Posterior cingulate gyrus (tissue), 11 donors: ENCODE measurements around the gene KRTAP5-4.
"Not testable (repeated sequence)": the region's sequence is repeated elsewhere in the genome, so short reads cannot be mapped to it uniquely, and the experiment has no call there.

Experiments used
- DNase-seq, 10 donors: peaks; one replicate each; pipeline versions ENCODE4 v3.0.0 to v3.0.0-alpha.2; 2020 to 2021; ENCODE audit warnings: mixed read lengths in 3 of 10
- intact Hi-C: fragments of 100-400 bp; cut with DNase I; formaldehyde crosslinking; loops from one replicate; pipeline ENCODE4 v1.15.1; 2023

Gene KRTAP5-4

GRCh38 chr11:1607901-1608300 lies 14.0 kb downstream of the KRTAP5-4 start:
- intact Hi-C loops, DNase-seq: not testable (repeated sequence)

GRCh38 chr11:1607156-1607845 lies 14.6 kb downstream of the KRTAP5-4 start:
- DNase-seq, intact Hi-C loops: not testable (repeated sequence)

GRCh38 chr11:1605923-1606322 lies 16.0 kb downstream of the KRTAP5-4 start:
- intact Hi-C loops, DNase-seq: not testable (repeated sequence)

GRCh38 chr11:1604711-1605110 lies 17.2 kb downstream of the KRTAP5-4 start:
- DNase-seq, result no peak
- intact Hi-C loops, result no loop called here

GRCh38 chr11:1604181-1604580 lies 17.8 kb downstream of the KRTAP5-4 start:
- no peak for DNase-seq
- intact Hi-C loops, result no loop called here

GRCh38 chr11:1603629-1604028 lies 18.3 kb downstream of the KRTAP5-4 start:
- intact Hi-C loops, result no loop called here
- DNase-seq, result no peak

- DNase-seq, intact Hi-C loops: not testable (repeated sequence)
Observed at GRCh38 chr11:1601663-1602062, 20.3 kb downstream of the KRTAP5-4 start.

- no peak for DNase-seq
- intact Hi-C loops, result no loop called here
Observed at GRCh38 chr11:1600626-1601025, 21.3 kb downstream of the KRTAP5-4 start.

- DNase-seq, result no peak
- intact Hi-C loops, result no loop called here
Observed at GRCh38 chr11:1598816-1599215, 23.1 kb downstream of the KRTAP5-4 start.

- DNase-seq, intact Hi-C loops: not testable (repeated sequence)
Observed at GRCh38 chr11:1598406-1598805, 23.5 kb downstream of the KRTAP5-4 start.

GRCh38 chr11:1597994-1598380 lies 24.0 kb downstream of the KRTAP5-4 start, which contains the start of gene KRTAP5-2:
KRTAP5-2 (minus strand) TSS chr11:1598294; CDS start chr11:1598250, 44 bp downstream.
- DNase-seq, result peak in 2 of 10 donors; percentile 46 to 59
- intact Hi-C loops, result no loop called here

- intact Hi-C loops, result no loop called here
- DNase-seq, result peak in 2 of 10 donors; percentile 53 to 65
Observed at GRCh38 chr11:1597331-1597993, 24.5 kb downstream of the KRTAP5-4 start.

- intact Hi-C loops, result not testable (repeated sequence)
- DNase-seq, result peak in 2 of 10 donors; percentile 75 to 79
Observed at GRCh38 chr11:1596576-1597121, 25.3 kb downstream of the KRTAP5-4 start.

- intact Hi-C loops, result not testable (repeated sequence)
- DNase-seq, result peak in 2 of 10 donors; percentile 38 to 49
Observed at GRCh38 chr11:1595994-1596575, 25.9 kb downstream of the KRTAP5-4 start.

- intact Hi-C loops, result no loop called here
- no peak for DNase-seq
Observed at GRCh38 chr11:1592628-1593027, 29.3 kb downstream of the KRTAP5-4 start.

GRCh38 chr11:1589996-1590395 lies 31.9 kb downstream of the KRTAP5-4 start:
- intact Hi-C loops, result no loop called here
- peak in 1 of 10 donors; percentile 74 for DNase-seq

GRCh38 chr11:1589191-1589963 lies 32.6 kb downstream of the KRTAP5-4 start:
- intact Hi-C loops, result not testable (repeated sequence)
- DNase-seq, result peak in 1 of 10 donors; percentile 53

- intact Hi-C loops, result no loop called here
- peak in 1 of 10 donors; percentile 54 for DNase-seq
Observed at GRCh38 chr11:1586699-1587098, 35.2 kb downstream of the KRTAP5-4 start.

GRCh38 chr11:1584661-1585370 lies 37.1 kb downstream of the KRTAP5-4 start, which contains the start of gene KRTAP5-1:
KRTAP5-1 (minus strand) TSS chr11:1585283; CDS start chr11:1585249, 34 bp downstream.
- intact Hi-C loops, result not testable (repeated sequence)
- DNase-seq, result peak in 1 of 10 donors; percentile 72

GRCh38 chr11:1582909-1583308 lies 39.0 kb downstream of the KRTAP5-4 start:
- DNase-seq, intact Hi-C loops: not testable (repeated sequence)
